Astrocyte (in vitro differentiated cells and primary cell): ENCODE data around the gene IL9.

ENCODE experiments used
- EZH2 ChIP-seq: IDR thresholded peaks from 2 replicates; pipeline ENCODE4 v1.6.1; 2012; ENCODE audit warnings: mild to moderate bottlenecking, low read length, inconsistent platforms; ENCODE audit not compliant: insufficient read depth
- TF ChIP-seq, protein P1 (sequence below): IDR thresholded peaks from 2 replicates; pipeline ENCODE4 v1.5.1; 2011; ENCODE audit warnings: low read depth, mild to moderate bottlenecking, inconsistent platforms, low read length, moderate library complexity; ENCODE audit not compliant: insufficient read depth

GRCh38 chr5:135867599-135867998 is 28.0 kb downstream of the IL9 start:
- TF ChIP-seq, protein P1, sequence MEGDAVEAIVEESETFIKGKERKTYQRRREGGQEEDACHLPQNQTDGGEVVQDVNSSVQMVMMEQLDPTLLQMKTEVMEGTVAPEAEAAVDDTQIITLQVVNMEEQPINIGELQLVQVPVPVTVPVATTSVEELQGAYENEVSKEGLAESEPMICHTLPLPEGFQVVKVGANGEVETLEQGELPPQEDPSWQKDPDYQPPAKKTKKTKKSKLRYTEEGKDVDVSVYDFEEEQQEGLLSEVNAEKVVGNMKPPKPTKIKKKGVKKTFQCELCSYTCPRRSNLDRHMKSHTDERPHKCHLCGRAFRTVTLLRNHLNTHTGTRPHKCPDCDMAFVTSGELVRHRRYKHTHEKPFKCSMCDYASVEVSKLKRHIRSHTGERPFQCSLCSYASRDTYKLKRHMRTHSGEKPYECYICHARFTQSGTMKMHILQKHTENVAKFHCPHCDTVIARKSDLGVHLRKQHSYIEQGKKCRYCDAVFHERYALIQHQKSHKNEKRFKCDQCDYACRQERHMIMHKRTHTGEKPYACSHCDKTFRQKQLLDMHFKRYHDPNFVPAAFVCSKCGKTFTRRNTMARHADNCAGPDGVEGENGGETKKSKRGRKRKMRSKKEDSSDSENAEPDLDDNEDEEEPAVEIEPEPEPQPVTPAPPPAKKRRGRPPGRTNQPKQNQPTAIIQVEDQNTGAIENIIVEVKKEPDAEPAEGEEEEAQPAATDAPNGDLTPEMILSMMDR, result no peak
- TF ChIP-seq EZH2, result no peak
